K562 (cell line): ENCODE data around the gene PRKAR1B. TPM values are rescaled to one million over a fixed set of nuclear protein-coding genes. Genes with fewer than 3 reads are reported as not detected.

ENCODE experiments used
- ATF2 ChIP-seq: sonication (generic); formaldehyde crosslinking; IDR thresholded peaks from 2 replicates; pipeline ENCODE4 v1.8.1; 2022; ENCODE audit warnings: missing genetic modification reagents
- BRD4 ChIP-seq: fragments of 200-600 bp; sonication (generic); IDR thresholded peaks from 2 replicates; pipeline ENCODE4 v1.6.1; 2017; ENCODE audit warnings: inconsistent platforms
- CAMTA2 ChIP-seq: fragments of 250-450 bp; sonication (Bioruptor Pico); conservative IDR thresholded peaks from 2 replicates; pipeline ENCODE4 v1.5.1; 2022
- CSDE1 ChIP-seq, 2 experiments: fragments of 450-650 bp; IDR thresholded peaks; 2 replicates each; pipeline ENCODE4 v1.6.1; 2016; ENCODE audit warnings: mild to moderate bottlenecking in 1 of 2
- ELF1 ChIP-seq: fragments of 200-800 bp; sonication (Bioruptor generic); IDR thresholded peaks from 2 replicates; pipeline ENCODE4 v1.6.1; 2016; ENCODE audit warnings: missing genetic modification characterization, missing compliant biosample characterization
- GATAD2A ChIP-seq: fragments of 450-650 bp; IDR thresholded peaks from 2 replicates; pipeline ENCODE4 v1.6.1; 2017
- HDGF ChIP-seq: fragments of 450-650 bp; IDR thresholded peaks from 2 replicates; pipeline ENCODE4 v1.6.1; 2016
- HES1 ChIP-seq: fragments of 450-650 bp; IDR thresholded peaks from 2 replicates; pipeline ENCODE4 v1.6.1; 2016; ENCODE audit warnings: low read depth, mild to moderate bottlenecking, moderate library complexity
- HIVEP1 ChIP-seq: fragments of 250-450 bp; sonication (Bioruptor Pico); IDR thresholded peaks from 2 replicates; pipeline ENCODE4 v1.4.0; 2020; ENCODE audit warnings: mild to moderate bottlenecking
- MAFG ChIP-seq: fragments of 450-650 bp; conservative IDR thresholded peaks from 2 replicates; pipeline ENCODE4 v1.6.1; 2016; ENCODE audit warnings: missing genetic modification characterization, missing compliant biosample characterization
- MTA1 ChIP-seq: fragments of 450-650 bp; IDR thresholded peaks from 2 replicates; pipeline ENCODE4 v1.6.1; 2017; ENCODE audit warnings: borderline replicate concordance
- POLR2A ChIP-seq: fragments of 450-650 bp; conservative IDR thresholded peaks from 2 replicates; pipeline ENCODE4 v1.6.1; 2016
- POLR2AphosphoS2 ChIP-seq: IDR thresholded peaks from 2 replicates; pipeline ENCODE4 v1.6.1; 2012; ENCODE audit warnings: low read length, improper control_type of control experiment
- PTTG1 ChIP-seq: fragments of 450-650 bp; IDR thresholded peaks from 2 replicates; pipeline ENCODE4 v1.6.1; 2016; ENCODE audit warnings: low read depth, mild to moderate bottlenecking, missing genetic modification characterization, missing compliant biosample characterization
- RAD51 ChIP-seq: fragments of 450-650 bp; IDR thresholded peaks from 2 replicates; pipeline ENCODE4 v1.7.1; 2016; ENCODE audit warnings: low read depth, mild to moderate bottlenecking, borderline replicate concordance
- RNF219 ChIP-seq: fragments of 250-450 bp; sonication (Bioruptor Pico); IDR thresholded peaks from 2 replicates; pipeline ENCODE4 v1.5.0; 2022; ENCODE audit warnings: mild to moderate bottlenecking
- SETDB1 ChIP-seq: IDR thresholded peaks from one replicate; pipeline ENCODE4 v1.6.1; 2012; ENCODE audit warnings: low read length, control low read depth, inconsistent platforms
- SMAD1 ChIP-seq: fragments of 150-350 bp; IDR thresholded peaks from 2 replicates; pipeline ENCODE4 v1.6.1; 2014; ENCODE audit warnings: low read length, low read depth; ENCODE audit not compliant: partially characterized antibody
- USF2 ChIP-seq: sonication (generic); formaldehyde crosslinking; IDR thresholded peaks from 2 replicates; pipeline ENCODE4 v1.5.0; 2020; ENCODE audit warnings: missing genetic modification reagents
- ZFX ChIP-seq: sonication (generic); formaldehyde crosslinking; IDR thresholded peaks from 2 replicates; pipeline ENCODE4 v1.8.0; 2022; ENCODE audit warnings: mild to moderate bottlenecking, missing genetic modification reagents, moderate library complexity
- ZNF512 ChIP-seq: IDR thresholded peaks from 2 replicates; pipeline ENCODE4 v1.6.1; 2016; ENCODE audit warnings: missing genetic modification characterization, missing compliant biosample characterization
- ZNF561 ChIP-seq: fragments of 450-650 bp; formaldehyde crosslinking; conservative IDR thresholded peaks from 2 replicates; pipeline ENCODE4 v1.4.0; 2020; ENCODE audit warnings: mild to moderate bottlenecking, moderate library complexity
- ZNF589 ChIP-seq: fragments of 200-800 bp; sonication (Bioruptor generic); IDR thresholded peaks from 2 replicates; pipeline ENCODE4 v1.6.1; 2016; ENCODE audit warnings: low read depth, missing genetic modification characterization, missing compliant biosample characterization
- ZNF76 ChIP-seq: fragments of 250-450 bp; sonication (Bioruptor Pico); IDR thresholded peaks from 2 replicates; pipeline ENCODE4 v1.4.0; 2020; ENCODE audit warnings: mild to moderate bottlenecking, moderate library complexity, borderline replicate concordance
- ZSCAN29 ChIP-seq: fragments of 450-650 bp; IDR thresholded peaks from 2 replicates; pipeline ENCODE4 v1.6.1; 2017
- polyA plus RNA-seq, 8 experiments: library from polyadenylated mRNA; depleted of rRNA in 4 of 8; stranded (reverse) in 5 of 8; unstranded in 3 of 8; fragments of >200 nt; fragmentation: Nextera tagmentation in 2 of 8; fragmentation: Illumina TruSeq in 1 of 8; extraction: Ambion mirVana in 2 of 8; extraction: Trizol in 1 of 8; gene quantifications; 2 replicates each; pipeline versions ENCODE4 v1.2.1 to v1.2.3, GENCODE V29; 2011 to 2014; ENCODE audit warnings: inconsistent platforms in 1 of 8, missing spikeins in 1 of 8
- total RNA-seq, 7 experiments: library from RNA; depleted of rRNA in 6 of 7; stranded (reverse); fragments of >200 nt in 6 of 7; fragmentation: Illumina TruSeq in 2 of 7; extraction: Trizol in 2 of 7; gene quantifications; 2 replicates each; pipeline versions ENCODE4 v1.2.1 to v1.2.3, GENCODE V29; 2011 to 2021; ENCODE audit warnings: low replicate concordance in 1 of 7

The PRKAR1B gene
- total and polyA plus RNA-seq, 9 of the 15 experiments (the other 6 are each of a cell fraction or from before 2014, with no cell fraction given): 0.99 to 30.5 (median 12.7) TPM

- TF ChIP-seq ZNF76 (CRISPR knock-in tag) (peak; percentile 60; the same call in 1 of the 2 replicates), MAFG (tag) (no peak), MTA1 (no peak), RAD51 (no peak), CSDE1 (IDR thresholded peaks at IDR 0.05) (no peak), SMAD1 (no peak), PTTG1 (peak; percentile 56), HES1 (no peak), RNF219 (no peak), POLR2AphosphoS2 (no peak), SETDB1 (no peak), ZNF561 (0 out of 2 replicates have a peak, but pooled peaks have one; percentile 48), HIVEP1 (CRISPR knock-in tag) (no peak), HDGF (no peak), BRD4 (peak; percentile 61; the same call in 1 of the 2 replicates), ATF2 (CRISPR knock-in tag) (no peak), GATAD2A (no peak), ZNF512 (tag) (no peak), ZSCAN29 (no peak), CAMTA2 (CRISPR knock-in tag) (no peak), ZFX (CRISPR knock-in tag) (peak; percentile 77), POLR2A (peak; percentile 66), USF2 (CRISPR knock-in tag) (no peak), ELF1 (tag) (no peak), ZNF589 (CRISPR knock-in tag) (peak; percentile 87)
Measured at GRCh38 chr7:602341-603141, 124.5 kb downstream of the PRKAR1B start (continued).
